SK-N-SH (cell line): ENCODE data around the gene LDLR. TPM values are rescaled to one million over a fixed set of nuclear protein-coding genes. Genes with fewer than 3 reads are reported as not detected.

Experiments
- CTCF ChIA-PET: fragments of 300-600, 350-600 bp; formaldehyde crosslinking; extraction: SDS; loops from one replicate; lab custom pipeline; 2021; lab: Yijun Ruan, JAX
- POLR2A ChIA-PET: fragments of 350-600 bp; sonication (Branson Sonifier 250); formaldehyde crosslinking; extraction: SDS; loops from one replicate; lab custom pipeline; 2020; ENCODE audit warnings: antibody characterized with exemption, inconsistent platforms; lab: Yijun Ruan, JAX
- DNase-seq: peaks from one replicate; pipeline ENCODE4 v3.0.0; 2012
- H2AFZ ChIP-seq: fragments of 200-600 bp; sonication (generic); 2 replicates; pipeline ENCODE4 v1.8.1; 2016; ENCODE audit warnings: antibody characterized with exemption, mild to moderate bottlenecking, low read depth
- H3F3A ChIP-seq: fragments of 200-600 bp; sonication (generic); replicated peaks from 2 replicates; pipeline ENCODE3; 2016; ENCODE audit warnings: antibody characterized with exemption, mild to moderate bottlenecking; ENCODE audit not compliant: insufficient read depth
- H3K27ac ChIP-seq, 2 experiments: fragments of 200-500 bp in 1 of 2; fragments of 200-600 bp in 1 of 2; sonication (Bioruptor generic) in 1 of 2; sonication (generic), shearing (Covaris generic) in 1 of 2; 2 replicates each; pipeline versions ENCODE4 v1.5.1 to v1.6.1; 2014 to 2016; ENCODE audit warnings: low read depth in 2 of 2, inconsistent platforms in 1 of 2, low read length in 1 of 2, mild to moderate bottlenecking in 1 of 2, mixed read lengths in 1 of 2
- H3K27me3 ChIP-seq: fragments of 200-600 bp; sonication (generic), shearing (Covaris generic); 2 replicates; pipeline ENCODE4 v1.6.1; 2016; ENCODE audit warnings: mixed run types; ENCODE audit not compliant: insufficient read depth
- H3K36me3 ChIP-seq, 2 experiments: fragments of 200-500 bp in 1 of 2; fragments of 200-600 bp in 1 of 2; sonication (Bioruptor generic) in 1 of 2; sonication (generic) in 1 of 2; replicated peaks in 1 of 2; 2 replicates each; pipeline versions ENCODE3 to v1.5.1; 2014 to 2016; ENCODE audit warnings: low read length in 1 of 2, mild to moderate bottlenecking in 1 of 2; ENCODE audit not compliant: insufficient read depth in 2 of 2, control insufficient read depth in 1 of 2
- H3K4me1 ChIP-seq, 2 experiments: fragments of 200-500 bp in 1 of 2; fragments of 200-600 bp in 1 of 2; sonication (Bioruptor generic) in 1 of 2; sonication (generic), shearing (Covaris generic) in 1 of 2; 2 replicates each; pipeline versions ENCODE4 v1.5.1 to v1.6.1; 2014 to 2016; ENCODE audit warnings: low read depth in 1 of 2, low read length in 1 of 2, mixed run types in 1 of 2; ENCODE audit not compliant: insufficient read depth in 2 of 2, control insufficient read depth in 1 of 2
- H3K4me2 ChIP-seq: fragments of 200-600 bp; sonication (generic), shearing (Covaris generic); 2 replicates; pipeline ENCODE4 v1.6.1; 2017; ENCODE audit warnings: mixed run types
- H3K4me3 ChIP-seq, 2 experiments: fragments of 200-500 bp in 1 of 2; fragments of 200-600 bp in 1 of 2; sonication (Bioruptor generic) in 1 of 2; sonication (generic), shearing (Covaris generic) in 1 of 2; 2 replicates each; pipeline versions ENCODE4 v1.5.1 to v1.8.1; 2014 to 2016; ENCODE audit warnings: low read depth in 2 of 2, inconsistent platforms in 1 of 2, low read length in 1 of 2, mild to moderate bottlenecking in 1 of 2, mixed read lengths in 1 of 2, moderate library complexity in 1 of 2
- H3K79me2 ChIP-seq: fragments of 200-600 bp; sonication (generic); 2 replicates; pipeline ENCODE4 v1.8.1; 2017; ENCODE audit warnings: mild to moderate bottlenecking; ENCODE audit not compliant: insufficient read depth
- H3K9ac ChIP-seq: fragments of 200-600 bp; sonication (generic); 2 replicates; pipeline ENCODE4 v1.6.1; 2017; ENCODE audit warnings: mixed run types
- H3K9me2 ChIP-seq: fragments of 200-600 bp; sonication (generic); 2 replicates; pipeline ENCODE4 v1.6.1; 2017; ENCODE audit warnings: mixed run types
- H3K9me3 ChIP-seq: fragments of 200-600 bp; sonication (generic); 2 replicates; pipeline ENCODE4 v1.6.1; 2017; ENCODE audit warnings: mixed run types, mild to moderate bottlenecking, moderate library complexity
- H4K20me1 ChIP-seq: fragments of 200-600 bp; sonication (generic); 2 replicates; pipeline ENCODE4 v1.6.1; 2017; ENCODE audit warnings: mild to moderate bottlenecking, mixed run types; ENCODE audit not compliant: insufficient read depth
- EP300 ChIP-seq, 2 experiments: IDR thresholded peaks; 2 replicates each; pipeline versions ENCODE4 v1.4.0 to v1.6.1; 2012; ENCODE audit warnings: borderline replicate concordance in 1 of 2, low read depth in 1 of 2, low read length in 1 of 2
- EZH2phosphoT487 ChIP-seq: fragments of 200-600 bp; sonication (generic); IDR thresholded peaks from 2 replicates; pipeline ENCODE4 v1.6.1; 2017; ENCODE audit warnings: low read depth, mixed run types, mild to moderate bottlenecking, antibody characterized with exemption, moderate library complexity, borderline replicate concordance
- FOXM1 ChIP-seq: IDR thresholded peaks from 2 replicates; pipeline ENCODE4 v1.4.0; 2012; ENCODE audit warnings: low read depth, mild to moderate bottlenecking
- GATA2 ChIP-seq: sonication (generic); formaldehyde crosslinking; IDR thresholded peaks from 2 replicates; pipeline ENCODE4 v1.5.0; 2020; ENCODE audit warnings: mild to moderate bottlenecking, missing genetic modification reagents
- MAX ChIP-seq: IDR thresholded peaks from 2 replicates; pipeline ENCODE4 v1.4.0; 2012; ENCODE audit warnings: low read depth
- MEF2A ChIP-seq: IDR thresholded peaks from 2 replicates; pipeline ENCODE4 v1.4.0; 2012; ENCODE audit warnings: low read depth, borderline replicate concordance
- MXI1 ChIP-seq: IDR thresholded peaks from 2 replicates; pipeline ENCODE4 v1.6.1; 2012; ENCODE audit warnings: mild to moderate bottlenecking, low read depth, low read length, improper control_type of control experiment
- POLR2AphosphoS5 ChIP-seq: IDR thresholded peaks from 2 replicates; pipeline ENCODE4 v1.6.1; 2012; ENCODE audit warnings: low read depth, low read length
- RAD21 ChIP-seq: IDR thresholded peaks from 2 replicates; pipeline ENCODE4 v1.6.1; 2012; ENCODE audit warnings: mild to moderate bottlenecking, low read length
- SMC3 ChIP-seq: IDR thresholded peaks from 2 replicates; pipeline ENCODE4 v1.6.1; 2012; ENCODE audit warnings: low read depth, low read length, improper control_type of control experiment
- TEAD4 ChIP-seq: IDR thresholded peaks from 2 replicates; pipeline ENCODE4 v1.4.0; 2012; ENCODE audit warnings: mild to moderate bottlenecking, borderline replicate concordance; ENCODE audit not compliant: insufficient read depth
- YY1 ChIP-seq: IDR thresholded peaks from 2 replicates; pipeline ENCODE4 v1.4.0; 2012; ENCODE audit warnings: low read depth, mild to moderate bottlenecking
- WGBS: methylation state at CpG from one replicate; pipeline ENCODE4 v1.1.6; 2017; ENCODE audit warnings: low lambda C conversion rate; 5-methylcytosine and 5-hydroxymethylcytosine counted together
- polyA plus RNA-seq, 3 experiments: library from polyadenylated mRNA; depleted of rRNA; stranded (reverse); fragments of >200 nt; gene quantifications; 2 replicates each; pipeline ENCODE4 v1.2.3, GENCODE V29; 2012
- TF ChIP-seq, protein P1 (sequence below): IDR thresholded peaks from 2 replicates; pipeline ENCODE4; 2012
- TF ChIP-seq, protein P2 (sequence below): fragments of 150-350 bp; IDR thresholded peaks from 2 replicates; pipeline ENCODE4 v1.6.1; 2016; ENCODE audit warnings: mild to moderate bottlenecking, low read depth, low read length
- TF ChIP-seq, protein P3 (sequence below): IDR thresholded peaks from 2 replicates; pipeline ENCODE4 v1.4.0; 2012; ENCODE audit warnings: low read depth, borderline replicate concordance

LDLR gene
- polyA plus RNA-seq, 1 of the 3 experiments (the other 2 are of a cell fraction): 25.1 TPM

GRCh38 chr19:11066326-11066725 is 22.9 kb upstream of the LDLR start:
- Histone ChIP-seq H3K27ac (no peak overlapping the region), H3K9me3 (no peaks in the 10 kb centered on the region), H3K4me2 (no peak overlapping the region), H3K4me1 (no peaks in the 10 kb centered on the region), H3K27me3 (no peaks in the 10 kb centered on the region), H3F3A (no peaks in the 10 kb centered on the region), H4K20me1 (no peaks in the 10 kb centered on the region), H2AFZ (no peak overlapping the region), H3K9ac (no peak overlapping the region), H3K79me2 (no peaks in the 10 kb centered on the region), H3K4me3 (no peak overlapping the region), H3K9me2 (no peaks in the 10 kb centered on the region), H3K36me3 (peaks cover 15 to 18% of the 10 kb centered on the region in 2 experiments)
- DNase-seq: no peak
- 100% methylated on average over 4 of the region's 5 CpGs for WGBS
- ChIA-PET POLR2A (no interaction called here), CTCF (interaction anchor here (0.9 to 3.4 kb wide), 3 partner anchors 31 to 63 kb away, joined by 3 to 13 read pairs (median 10); no protein-coding TSS in a partner anchor)
- no peak for TF ChIP-seq FOXM1

DNA sequence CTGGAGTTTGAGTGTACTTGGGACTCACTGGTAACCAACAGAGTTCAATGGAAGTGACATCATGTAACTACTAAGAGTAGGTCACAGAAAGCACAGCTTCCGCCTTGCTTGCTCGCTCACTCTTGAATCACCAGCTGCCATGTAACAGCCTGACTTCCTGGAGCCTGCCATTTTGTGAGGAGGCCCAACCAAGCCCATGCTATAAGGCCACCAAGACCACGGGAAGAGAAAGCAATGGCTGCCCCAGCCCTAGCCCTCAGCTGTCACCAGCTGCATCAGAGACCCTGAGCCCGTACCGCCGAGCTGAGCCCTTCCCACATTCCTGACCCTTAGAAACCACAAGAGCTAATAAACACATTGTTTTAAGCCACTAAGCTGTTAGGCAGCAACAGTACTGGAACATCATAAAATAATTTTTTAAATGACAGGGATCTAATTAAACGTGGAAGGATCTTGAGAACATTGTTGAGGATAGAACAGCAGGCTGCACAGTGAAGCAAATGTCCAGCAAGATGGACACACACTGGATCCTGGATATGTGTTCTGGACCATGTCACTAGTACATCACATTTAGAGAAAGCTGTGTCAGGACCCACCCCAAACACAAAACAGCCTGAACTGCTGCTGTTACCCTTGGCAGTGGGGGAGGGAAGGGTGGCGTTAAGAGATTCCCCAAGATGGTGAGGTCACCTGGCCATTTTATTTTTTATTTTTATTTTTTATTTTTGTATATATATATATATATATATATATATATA is 21.7 kb upstream of the LDLR start:
- H3F3A ChIP-seq: no peaks in the 10 kb centered on the region
- H3K9me3 ChIP-seq: no peaks in the 10 kb centered on the region
- H3K4me2 ChIP-seq: no peak overlapping the region
- peaks cover 7 to 15% of the 10 kb centered on the region in 2 experiments for H3K36me3 ChIP-seq
- no peaks in the 10 kb centered on the region for H3K4me1 ChIP-seq
- no peaks in the 10 kb centered on the region for H3K79me2 ChIP-seq
- no peak for DNase-seq
- no peak for TF ChIP-seq EZH2phosphoT487
- TF ChIP-seq SMC3: no peak
- TF ChIP-seq RAD21: no peak
- no peak for TF ChIP-seq TEAD4
- TF ChIP-seq MAX: no peak
- TF ChIP-seq POLR2AphosphoS5: no peak
- no peak for TF ChIP-seq MEF2A
- TF ChIP-seq EP300 (IDR thresholded peaks at IDR 0.05; ENCODE audit: borderline replicate concordance in 1 of 2, low read depth in 1 of 2, low read length in 1 of 2): no peak
- TF ChIP-seq, protein P1, sequence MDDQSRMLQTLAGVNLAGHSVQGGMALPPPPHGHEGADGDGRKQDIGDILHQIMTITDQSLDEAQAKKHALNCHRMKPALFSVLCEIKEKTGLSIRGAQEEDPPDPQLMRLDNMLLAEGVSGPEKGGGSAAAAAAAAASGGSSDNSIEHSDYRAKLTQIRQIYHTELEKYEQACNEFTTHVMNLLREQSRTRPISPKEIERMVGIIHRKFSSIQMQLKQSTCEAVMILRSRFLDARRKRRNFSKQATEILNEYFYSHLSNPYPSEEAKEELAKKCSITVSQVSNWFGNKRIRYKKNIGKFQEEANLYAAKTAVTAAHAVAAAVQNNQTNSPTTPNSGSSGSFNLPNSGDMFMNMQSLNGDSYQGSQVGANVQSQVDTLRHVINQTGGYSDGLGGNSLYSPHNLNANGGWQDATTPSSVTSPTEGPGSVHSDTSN: no peak
- TF ChIP-seq, protein P2, sequence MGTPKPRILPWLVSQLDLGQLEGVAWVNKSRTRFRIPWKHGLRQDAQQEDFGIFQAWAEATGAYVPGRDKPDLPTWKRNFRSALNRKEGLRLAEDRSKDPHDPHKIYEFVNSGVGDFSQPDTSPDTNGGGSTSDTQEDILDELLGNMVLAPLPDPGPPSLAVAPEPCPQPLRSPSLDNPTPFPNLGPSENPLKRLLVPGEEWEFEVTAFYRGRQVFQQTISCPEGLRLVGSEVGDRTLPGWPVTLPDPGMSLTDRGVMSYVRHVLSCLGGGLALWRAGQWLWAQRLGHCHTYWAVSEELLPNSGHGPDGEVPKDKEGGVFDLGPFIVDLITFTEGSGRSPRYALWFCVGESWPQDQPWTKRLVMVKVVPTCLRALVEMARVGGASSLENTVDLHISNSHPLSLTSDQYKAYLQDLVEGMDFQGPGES: no peak
- TF ChIP-seq GATA2: no peak
- TF ChIP-seq YY1: no peak
- TF ChIP-seq MXI1: no peak
- TF ChIP-seq, protein P3, sequence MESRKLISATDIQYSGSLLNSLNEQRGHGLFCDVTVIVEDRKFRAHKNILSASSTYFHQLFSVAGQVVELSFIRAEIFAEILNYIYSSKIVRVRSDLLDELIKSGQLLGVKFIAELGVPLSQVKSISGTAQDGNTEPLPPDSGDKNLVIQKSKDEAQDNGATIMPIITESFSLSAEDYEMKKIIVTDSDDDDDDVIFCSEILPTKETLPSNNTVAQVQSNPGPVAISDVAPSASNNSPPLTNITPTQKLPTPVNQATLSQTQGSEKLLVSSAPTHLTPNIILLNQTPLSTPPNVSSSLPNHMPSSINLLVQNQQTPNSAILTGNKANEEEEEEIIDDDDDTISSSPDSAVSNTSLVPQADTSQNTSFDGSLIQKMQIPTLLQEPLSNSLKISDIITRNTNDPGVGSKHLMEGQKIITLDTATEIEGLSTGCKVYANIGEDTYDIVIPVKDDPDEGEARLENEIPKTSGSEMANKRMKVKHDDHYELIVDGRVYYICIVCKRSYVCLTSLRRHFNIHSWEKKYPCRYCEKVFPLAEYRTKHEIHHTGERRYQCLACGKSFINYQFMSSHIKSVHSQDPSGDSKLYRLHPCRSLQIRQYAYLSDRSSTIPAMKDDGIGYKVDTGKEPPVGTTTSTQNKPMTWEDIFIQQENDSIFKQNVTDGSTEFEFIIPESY: no peak
- TF ChIP-seq, all 33 proteins: peak for 0
- no peak overlapping the region for H3K27ac ChIP-seq
- no peak overlapping the region for H3K9ac ChIP-seq
- no peak overlapping the region for H3K4me3 ChIP-seq
- 95% methylated on average over 8 of the region's 8 CpGs for WGBS
- H3K27me3 ChIP-seq: no peaks in the 10 kb centered on the region
- H4K20me1 ChIP-seq: no peaks in the 10 kb centered on the region
- ChIA-PET CTCF (interaction anchor here (0.9 to 3.4 kb wide), 2 partner anchors 58 to 62 kb away, joined by 3 to 10 read pairs; no protein-coding TSS in a partner anchor), POLR2A (no interaction called here)
- no peak overlapping the region for H2AFZ ChIP-seq
- no peaks in the 10 kb centered on the region for H3K9me2 ChIP-seq
